ENCODE measurements around the gene RASAL3.
A peak's percentile ranks its signal among the peaks of the same experiment; 100 is the strongest.

Gene RASAL3

DNA sequence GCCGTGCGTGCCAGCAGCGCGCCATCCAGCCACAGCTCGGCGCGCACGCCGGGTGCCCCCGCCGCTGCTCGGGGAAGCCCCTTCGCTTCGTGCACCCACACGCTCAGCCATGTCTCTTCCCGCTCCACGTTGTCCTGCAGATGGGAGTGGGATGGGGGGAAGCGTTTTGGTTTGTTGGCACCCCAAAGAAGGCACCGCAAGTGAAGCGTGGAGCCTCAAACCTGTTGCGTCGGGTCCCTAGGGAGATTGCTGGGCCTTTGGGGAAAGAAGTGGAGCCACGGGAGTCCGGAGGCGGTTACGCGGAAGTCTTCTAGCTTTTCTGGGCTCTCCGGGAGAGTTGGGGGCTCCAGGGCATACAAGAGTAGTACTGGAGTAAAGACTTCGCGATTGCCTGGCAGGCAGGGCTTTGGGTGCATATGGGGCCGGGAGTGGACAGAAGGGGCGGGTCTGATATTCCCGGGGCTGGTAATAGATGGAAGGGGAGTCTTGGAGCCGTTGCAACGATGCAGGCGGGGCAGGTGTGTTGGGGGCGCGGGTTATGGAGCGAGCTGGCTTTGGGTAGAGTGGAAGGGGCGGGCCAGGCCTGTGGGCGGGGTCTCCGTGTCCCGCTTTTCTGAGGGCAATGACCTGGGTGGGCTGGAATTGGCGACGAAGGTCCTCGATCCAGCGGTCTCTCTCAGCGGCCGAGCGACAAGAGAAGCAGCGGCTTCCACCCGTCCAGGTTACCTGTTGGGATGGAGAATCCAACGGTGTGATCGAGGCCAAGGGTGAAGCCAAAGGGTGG is 6.5 kb downstream of the RASAL3 start:
- no peaks in the 10 kb centered on the region for H3K9me3 Mint-ChIP-seq
- H3K4me3 Mint-ChIP-seq, result no peak overlapping the region
- H3K36me3 Mint-ChIP-seq, result peaks cover 53% of the 10 kb centered on the region
- peaks cover 22% of the 10 kb centered on the region for H3K4me1 Mint-ChIP-seq
- ATAC-seq, result peak; percentile 25
- no peaks in the 10 kb centered on the region for H3K27me3 Mint-ChIP-seq
- no peak overlapping the region for H3K27ac Mint-ChIP-seq

DNA sequence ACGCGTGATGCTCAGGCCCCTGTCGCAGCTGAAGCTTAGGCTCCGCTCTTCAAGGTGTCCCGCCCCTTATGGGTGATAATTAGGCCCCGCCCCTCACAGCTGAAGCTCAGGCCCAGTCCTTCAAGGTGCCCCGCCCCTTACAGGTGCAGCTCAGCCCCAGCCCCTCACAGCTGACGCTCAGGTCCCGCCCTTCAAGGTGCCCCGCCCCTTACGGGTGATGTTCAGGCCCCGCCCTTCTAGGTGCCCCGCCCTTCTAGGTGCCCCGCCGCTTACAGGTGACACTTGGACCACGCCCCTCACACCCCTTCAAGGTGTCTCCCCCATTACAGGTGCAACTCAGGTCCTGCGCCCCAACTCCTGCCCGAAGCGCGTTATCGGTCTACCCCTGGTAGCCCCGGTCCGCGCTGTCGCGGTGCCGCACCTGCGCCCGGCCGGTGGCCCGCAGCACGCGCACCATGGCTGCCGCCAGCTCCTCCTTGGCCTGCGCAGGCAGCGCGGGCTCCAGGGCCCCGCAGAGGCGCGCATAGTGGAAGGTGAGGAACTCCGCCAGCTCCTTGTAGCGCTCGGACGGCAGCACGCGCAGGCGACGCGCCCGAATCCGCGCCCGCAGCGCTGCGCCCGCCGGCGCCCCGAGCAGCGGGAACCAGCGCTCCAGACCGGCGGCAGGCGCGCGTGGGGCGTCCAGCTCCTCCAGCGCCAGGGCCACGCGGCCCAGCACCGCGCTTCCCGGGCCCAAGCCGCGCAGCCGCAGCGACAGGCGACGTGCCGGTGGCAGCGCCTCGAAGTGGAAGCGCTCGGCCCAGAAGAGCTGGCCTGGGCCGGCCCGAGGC is 7.3 kb downstream of the RASAL3 start:
- no peak overlapping the region for H3K4me3 Mint-ChIP-seq
- no peaks in the 10 kb centered on the region for H3K9me3 Mint-ChIP-seq
- ATAC-seq, result peak; percentile 40
- peaks cover 60% of the 10 kb centered on the region for H3K36me3 Mint-ChIP-seq
- H3K27me3 Mint-ChIP-seq, result no peaks in the 10 kb centered on the region
- H3K4me1 Mint-ChIP-seq, result peaks cover 17% of the 10 kb centered on the region
- no peak overlapping the region for H3K27ac Mint-ChIP-seq

DNA sequence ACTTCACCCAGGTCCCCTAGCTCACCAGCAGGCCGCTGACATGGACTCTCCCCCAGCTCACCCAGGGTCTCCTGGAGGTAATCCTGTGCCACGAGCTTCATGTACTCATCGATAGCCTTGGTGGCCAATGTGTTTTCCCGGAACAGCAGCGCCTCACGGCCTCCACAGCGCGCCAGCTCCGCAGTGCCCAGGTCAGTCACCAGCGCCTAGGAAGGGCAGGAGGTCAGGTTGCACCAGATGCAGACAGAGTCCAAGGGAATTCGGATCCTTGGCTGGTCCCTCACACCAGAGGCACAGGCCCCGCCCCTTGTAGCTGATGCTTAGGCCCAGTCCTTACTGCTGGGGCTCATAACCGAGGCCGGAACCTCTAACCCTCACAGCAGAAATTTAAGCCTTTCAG is 7.9 kb downstream of the RASAL3 start:
- Mint-ChIP-seq H3K36me3 (peaks cover 66% of the 10 kb centered on the region), H3K4me1 (peaks cover 11% of the 10 kb centered on the region), H3K4me3 (no peak overlapping the region), H3K27me3 (no peaks in the 10 kb centered on the region), H3K27ac (no peak overlapping the region), H3K9me3 (no peaks in the 10 kb centered on the region)
- no peak for ATAC-seq

DNA sequence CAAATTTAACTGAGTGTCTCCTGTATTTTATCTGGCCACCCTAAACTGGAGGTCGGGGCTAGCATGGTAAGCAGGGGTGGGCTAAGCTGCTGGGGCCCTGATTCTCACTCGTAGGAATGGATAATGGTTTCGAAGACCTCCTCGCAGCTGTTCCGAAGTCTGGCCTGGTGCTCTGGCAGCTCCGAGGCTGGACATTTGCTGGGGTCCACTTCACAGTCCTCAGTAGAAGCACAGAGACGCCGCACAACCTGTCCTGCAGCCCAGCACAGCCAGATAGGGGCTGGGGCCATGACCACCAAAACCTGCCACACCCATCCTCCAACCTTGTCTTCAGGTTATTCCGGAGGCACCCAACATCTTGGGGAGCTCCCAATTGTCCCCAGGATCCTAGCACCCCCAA is 8.3 kb downstream of the RASAL3 start:
- Mint-ChIP-seq H3K4me3 (no peak overlapping the region), H3K27ac (no peak overlapping the region), H3K4me1 (peaks cover 10% of the 10 kb centered on the region), H3K9me3 (no peaks in the 10 kb centered on the region), H3K27me3 (no peaks in the 10 kb centered on the region), H3K36me3 (peaks cover 66% of the 10 kb centered on the region)
- no peak for ATAC-seq

DNA sequence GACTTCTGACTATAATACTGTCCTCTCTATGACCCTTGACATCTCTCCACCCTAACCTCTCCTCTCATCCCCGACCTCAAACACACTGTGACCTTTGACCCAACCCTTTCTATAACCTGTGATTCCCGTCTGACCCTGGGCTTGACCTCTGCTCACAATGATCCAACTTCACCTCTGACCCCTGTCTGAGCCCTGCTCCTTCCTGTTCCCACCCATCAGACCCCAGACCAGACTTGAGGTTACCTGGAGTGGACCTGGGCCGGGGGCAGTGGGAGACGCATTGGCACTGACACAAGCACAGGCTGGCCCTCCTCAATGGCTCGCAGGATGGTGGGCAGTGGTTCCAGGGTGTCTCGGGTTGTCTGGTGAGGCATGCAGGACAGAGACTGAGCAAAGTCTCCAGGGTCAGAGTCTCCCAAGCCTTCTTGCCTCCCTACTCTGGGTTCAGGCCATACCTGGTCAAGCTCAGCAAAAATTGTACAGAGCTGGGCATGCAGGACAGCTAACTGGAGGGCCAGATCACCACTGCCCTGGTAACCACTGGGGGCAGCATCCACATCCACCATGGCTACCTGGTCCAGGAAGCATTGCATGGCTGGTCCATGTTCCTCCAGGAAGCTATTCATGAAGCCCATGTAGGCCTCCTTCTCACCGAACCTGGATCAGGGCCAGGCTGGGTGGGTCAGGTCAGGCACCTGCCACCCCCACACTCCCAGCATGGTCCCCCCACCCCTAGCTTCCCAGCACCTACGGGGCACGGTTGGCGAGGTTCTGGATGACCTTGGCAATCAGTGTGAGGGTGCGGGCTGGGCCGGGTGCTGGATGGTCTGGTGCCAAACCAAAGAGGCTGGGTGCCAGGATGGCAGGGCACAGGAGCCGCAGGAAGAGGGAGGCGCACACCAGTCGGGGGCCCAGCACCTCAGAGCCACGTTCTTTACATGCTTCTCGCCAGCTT is 10.2 kb downstream of the RASAL3 start:
- peaks cover 64% of the 10 kb centered on the region for H3K36me3 Mint-ChIP-seq
- no peak overlapping the region for H3K27ac Mint-ChIP-seq

DNA sequence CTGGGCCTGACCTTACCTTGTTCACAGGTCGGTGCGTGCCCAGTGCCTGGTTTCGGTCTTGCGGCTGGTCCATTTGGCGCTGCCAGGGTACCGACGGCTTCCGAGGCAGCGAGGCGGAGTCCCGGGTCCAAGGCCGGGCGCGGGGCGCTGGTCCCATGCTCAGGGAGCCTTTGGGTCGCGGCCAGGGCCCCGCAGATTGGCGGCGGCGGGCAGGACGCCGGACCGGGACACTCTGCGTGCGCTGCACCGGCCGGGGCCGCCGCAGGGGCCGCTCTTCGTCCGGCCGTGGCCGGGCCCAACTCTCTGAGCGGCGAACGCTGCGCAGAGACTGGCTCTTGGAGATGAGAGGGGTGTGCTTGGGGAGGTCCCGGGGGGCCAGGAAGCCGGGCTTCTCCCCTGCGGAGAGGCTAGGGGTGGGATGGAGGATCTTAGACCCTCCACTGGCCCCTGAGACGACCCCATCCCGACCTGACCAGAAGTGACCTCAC is 11.2 kb downstream of the RASAL3 start:
- H3K27ac Mint-ChIP-seq, result no peak overlapping the region
- no peak for ATAC-seq
- peaks cover 62% of the 10 kb centered on the region for H3K36me3 Mint-ChIP-seq
- H3K4me3 Mint-ChIP-seq, result no peak overlapping the region
- H3K27me3 Mint-ChIP-seq, result no peaks in the 10 kb centered on the region
- H3K9me3 Mint-ChIP-seq, result peaks cover 4% of the 10 kb centered on the region
- peaks cover 25% of the 10 kb centered on the region for H3K4me1 Mint-ChIP-seq

More for the DNA sequence above, 10.2 kb downstream of the RASAL3 start:
- no peak overlapping the region for H3K4me3 Mint-ChIP-seq
- ATAC-seq, result no peak
- H3K27me3 Mint-ChIP-seq, result no peaks in the 10 kb centered on the region
- peaks cover 15% of the 10 kb centered on the region for H3K4me1 Mint-ChIP-seq
- peaks cover 4% of the 10 kb centered on the region for H3K9me3 Mint-ChIP-seq

- no peak for ATAC-seq
- no peaks in the 10 kb centered on the region for H3K27me3 Mint-ChIP-seq
- no peak overlapping the region for H3K27ac Mint-ChIP-seq
- H3K9me3 Mint-ChIP-seq, result peaks cover 4% of the 10 kb centered on the region
- H3K4me1 Mint-ChIP-seq, result peaks cover 26% of the 10 kb centered on the region
- peaks cover 56% of the 10 kb centered on the region for H3K36me3 Mint-ChIP-seq
- H3K4me3 Mint-ChIP-seq, result no peak overlapping the region
These were observed 12.0 kb downstream of the RASAL3 start for GRCh38 chr19:15452111-15453047.

GRCh38 chr19:15450528-15450890 is 13.8 kb downstream of the RASAL3 start:
- H3K36me3 Mint-ChIP-seq, result peaks cover 45% of the 10 kb centered on the region
- ATAC-seq, result no peak
- H3K9me3 Mint-ChIP-seq, result peaks cover 4% of the 10 kb centered on the region
- peak overlapping the region; percentile 74 for H3K4me3 Mint-ChIP-seq
- H3K27me3 Mint-ChIP-seq, result no peaks in the 10 kb centered on the region
- H3K27ac Mint-ChIP-seq, result peak overlapping the region; percentile 61
- H3K4me1 Mint-ChIP-seq, result peaks cover 32% of the 10 kb centered on the region

DNA sequence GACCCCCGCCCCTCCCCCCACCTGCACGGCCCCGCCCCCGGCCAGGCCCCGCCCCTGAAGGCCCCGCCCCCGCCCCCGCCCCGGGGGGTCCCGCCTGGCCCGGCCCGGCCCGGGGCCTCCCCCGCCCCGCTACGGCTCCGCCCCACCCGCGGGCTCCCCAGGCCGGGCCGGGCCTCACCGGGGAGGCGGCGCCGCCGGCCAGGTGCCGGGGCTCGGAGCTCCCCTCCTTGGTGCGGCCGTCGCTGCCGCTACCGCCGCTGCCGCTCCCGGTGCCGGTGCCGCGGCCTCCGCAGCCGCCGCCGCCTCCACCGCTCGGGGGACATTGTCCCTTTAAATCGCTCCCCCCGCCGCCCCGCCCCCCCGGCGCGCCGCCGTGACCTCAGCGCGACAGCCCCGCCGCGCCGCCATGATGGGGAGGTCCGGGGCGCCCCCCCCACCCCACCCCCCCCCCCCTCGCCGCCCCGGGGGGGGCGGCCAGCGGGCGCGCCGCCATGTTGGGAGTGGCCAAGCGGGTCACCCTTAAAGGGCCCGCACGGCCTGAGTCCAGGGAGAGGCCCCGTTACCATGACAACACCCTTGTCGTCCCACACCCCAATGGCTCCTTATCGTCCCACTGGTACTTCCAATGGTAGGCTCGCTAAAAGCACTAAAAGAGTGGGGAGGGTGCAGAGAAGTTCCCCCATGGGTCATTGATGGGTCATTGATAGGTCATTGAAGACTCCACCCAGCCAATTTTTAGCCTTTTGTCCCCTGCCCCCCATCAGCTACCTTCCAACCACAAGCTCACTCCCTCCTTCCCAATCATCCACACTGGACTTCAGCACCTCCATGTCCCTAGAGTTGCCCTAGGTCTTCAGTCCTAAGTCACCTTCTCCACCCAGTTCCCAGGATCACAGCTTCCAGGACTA is 14.5 kb downstream of the RASAL3 start, which contains the start of gene WIZ:
Gene WIZ (minus strand): TSS at position 337 of the 908 bp plus-strand sequence. CDS start 1,649 bp downstream, outside the sequence.
- Mint-ChIP-seq H3K4me3 (peak within 1 kb of the TSS; percentile 75), H3K9me3 (peaks cover 4% of the 10 kb centered on the region), H3K4me1 (peaks cover 27% of the 10 kb centered on the region), H3K36me3 (peaks cover 38% of the 10 kb centered on the region), H3K27me3 (no peaks in the 10 kb centered on the region), H3K27ac (peak within 1 kb of the TSS; percentile 61)
- peak; percentile 81 for ATAC-seq

DNA sequence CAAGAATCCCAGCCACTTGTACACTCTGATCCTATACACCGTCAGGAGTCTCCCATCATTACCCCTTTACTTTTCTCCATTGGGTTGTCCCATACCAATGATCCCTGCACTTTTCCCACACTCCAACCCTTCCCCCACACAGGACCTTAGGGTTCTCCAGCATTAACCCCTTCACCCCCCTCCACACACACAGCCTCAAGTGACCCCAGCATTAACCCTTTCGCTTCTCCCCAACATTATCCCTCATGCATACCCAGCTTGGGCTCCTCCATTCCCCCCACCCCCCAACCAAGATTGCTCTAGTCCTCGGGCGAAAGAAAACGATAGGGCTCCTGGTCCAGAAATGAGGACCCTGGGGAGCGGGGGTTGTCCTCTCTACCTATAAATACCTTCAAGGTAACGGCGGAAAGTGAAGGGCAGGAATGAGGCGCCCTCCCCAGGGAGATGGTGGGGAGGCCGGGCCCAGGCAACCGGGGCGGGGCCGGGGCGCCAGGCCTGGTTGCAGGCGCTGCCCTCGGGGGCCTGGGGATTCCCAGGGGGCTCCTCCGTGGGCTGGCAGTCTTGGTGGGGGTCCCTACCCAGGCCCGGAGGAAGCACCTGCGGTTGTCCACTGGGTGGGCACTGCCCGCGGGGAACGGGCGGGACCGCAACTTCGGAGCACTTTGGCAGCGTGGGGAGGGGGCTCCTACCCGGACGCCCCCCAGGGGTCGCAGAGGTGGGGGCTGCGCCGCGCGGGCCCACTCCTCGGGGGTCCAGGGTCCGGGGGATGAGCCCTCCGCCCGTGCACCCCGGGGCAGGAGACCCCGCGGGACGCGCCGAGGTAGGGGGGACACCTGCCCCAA is 15.3 kb downstream of the RASAL3 start:
- Mint-ChIP-seq H3K4me1 (peaks cover 27% of the 10 kb centered on the region), H3K27ac (peak overlapping the region; percentile 61), H3K9me3 (peaks cover 4% of the 10 kb centered on the region), H3K27me3 (no peaks in the 10 kb centered on the region), H3K36me3 (peaks cover 29% of the 10 kb centered on the region), H3K4me3 (peak overlapping the region; percentile 75)
- ATAC-seq, result peak; percentile 60

- peaks cover 27% of the 10 kb centered on the region for H3K4me1 Mint-ChIP-seq
- H3K9me3 Mint-ChIP-seq, result peaks cover 4% of the 10 kb centered on the region
- H3K4me3 Mint-ChIP-seq, result peak overlapping the region; percentile 75
- H3K27me3 Mint-ChIP-seq, result no peaks in the 10 kb centered on the region
- H3K36me3 Mint-ChIP-seq, result peaks cover 22% of the 10 kb centered on the region
- H3K27ac Mint-ChIP-seq, result peak overlapping the region; percentile 61
- ATAC-seq, result no peak
These were observed 16.1 kb downstream of the RASAL3 start for GRCh38 chr19:15448044-15448777.

DNA sequence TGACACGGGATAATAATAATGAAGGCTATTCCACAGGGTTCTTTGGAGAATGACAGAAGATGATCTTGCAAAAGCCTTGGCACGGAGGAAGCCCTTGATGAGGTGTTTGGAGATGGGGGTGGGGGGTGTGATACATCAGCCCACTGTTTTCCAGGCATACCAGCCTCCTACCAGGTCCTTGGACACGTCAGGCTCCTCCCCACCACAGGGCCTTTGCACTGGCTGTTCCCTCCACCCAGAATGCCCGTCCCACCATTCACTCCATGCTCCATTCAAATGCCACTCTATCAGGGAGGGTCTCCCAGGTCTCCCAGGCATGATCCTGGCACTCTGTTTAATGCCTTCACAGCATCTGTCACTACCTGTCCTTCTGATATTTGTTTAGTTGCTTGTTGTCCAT is 17.3 kb downstream of the RASAL3 start:
- Mint-ChIP-seq H3K9me3 (peaks cover 4% of the 10 kb centered on the region), H3K27me3 (no peaks in the 10 kb centered on the region), H3K4me3 (no peak overlapping the region), H3K36me3 (peaks cover 13% of the 10 kb centered on the region), H3K4me1 (peaks cover 27% of the 10 kb centered on the region), H3K27ac (no peak overlapping the region)
- no peak for ATAC-seq

Data from stimulated activated memory B cell treated with anti-CD40 and anti-IgM and Interleukin-4, amounts not matched to agents 10 μg/mL and 1 μg/mL and 100 μg/mL, for 72 hours (primary cell).